NCI-H2081 (cell line): ENCODE results near the gene TIMP4.

Experiments used
- DNase-seq, 2 experiments: peaks; one replicate each; lab custom pipeline; 2025; lab: John Stamatoyannopoulos, UW

Gene TIMP4

GRCh38 chr3:12185172-12185710 lies 26.5 kb upstream of the TIMP4 start:
- DNase-seq: no peak

- DNase-seq: no peak
Measured at GRCh38 chr3:12184541-12184940, 25.8 kb upstream of the TIMP4 start.

GRCh38 chr3:12182687-12183441 lies 24.2 kb upstream of the TIMP4 start:
- DNase-seq: no peak

- DNase-seq: no peak
Measured at GRCh38 chr3:12181806-12182205, 23.1 kb upstream of the TIMP4 start.

- no peak for DNase-seq
Measured at GRCh38 chr3:12181301-12181700, 22.6 kb upstream of the TIMP4 start.

- no peak for DNase-seq
Measured at GRCh38 chr3:12180631-12181030, 21.9 kb upstream of the TIMP4 start.

GRCh38 chr3:12180218-12180617 lies 21.5 kb upstream of the TIMP4 start:
- DNase-seq: no peak

- DNase-seq: no peak
Measured at GRCh38 chr3:12179441-12179840, 20.7 kb upstream of the TIMP4 start.

GRCh38 chr3:12178091-12178820 lies 19.5 kb upstream of the TIMP4 start:
- no peak for DNase-seq

GRCh38 chr3:12177126-12177525 lies 18.4 kb upstream of the TIMP4 start:
- no peak for DNase-seq

GRCh38 chr3:12175844-12176453 lies 17.2 kb upstream of the TIMP4 start:
- DNase-seq: peak in 1 of 2 experiments; percentile 15

- DNase-seq: no peak
Measured at GRCh38 chr3:12175137-12175593, 16.5 kb upstream of the TIMP4 start.

- no peak for DNase-seq
Measured at GRCh38 chr3:12170207-12170606, 11.5 kb upstream of the TIMP4 start.

GRCh38 chr3:12165909-12166308 lies 7.2 kb upstream of the TIMP4 start:
- DNase-seq: no peak

- DNase-seq: peak in 1 of 2 experiments; percentile 66
Measured at GRCh38 chr3:12159227-12159601, 502 bp upstream of the TIMP4 start.

GRCh38 chr3:12157026-12157425 lies 1.7 kb downstream of the TIMP4 start:
- DNase-seq: no peak

- DNase-seq: no peak
Measured at GRCh38 chr3:12155828-12156227, 2.9 kb downstream of the TIMP4 start.

- no peak for DNase-seq
Measured at GRCh38 chr3:12155264-12155663, 3.4 kb downstream of the TIMP4 start.

- DNase-seq: no peak
Measured at GRCh38 chr3:12154151-12154550, 4.6 kb downstream of the TIMP4 start.

- no peak for DNase-seq
Measured at GRCh38 chr3:12150112-12150511, 8.6 kb downstream of the TIMP4 start.

- DNase-seq: no peak
Measured at GRCh38 chr3:12149029-12149428, 9.7 kb downstream of the TIMP4 start.

GRCh38 chr3:12148183-12148940 lies 10.3 kb downstream of the TIMP4 start:
- no peak for DNase-seq
